ENCODE results near the gene EPS8. TPM values are rescaled to one million over a fixed set of nuclear protein-coding genes. Genes with fewer than 3 reads are reported as not detected.

Gene EPS8
- total RNA-seq, 1 donor from 2014 or later: 41.7 TPM

GRCh38 chr12:15776532-15776931 lies 12.7 kb downstream of the EPS8 start:
- TF ChIP-seq, protein P1, sequence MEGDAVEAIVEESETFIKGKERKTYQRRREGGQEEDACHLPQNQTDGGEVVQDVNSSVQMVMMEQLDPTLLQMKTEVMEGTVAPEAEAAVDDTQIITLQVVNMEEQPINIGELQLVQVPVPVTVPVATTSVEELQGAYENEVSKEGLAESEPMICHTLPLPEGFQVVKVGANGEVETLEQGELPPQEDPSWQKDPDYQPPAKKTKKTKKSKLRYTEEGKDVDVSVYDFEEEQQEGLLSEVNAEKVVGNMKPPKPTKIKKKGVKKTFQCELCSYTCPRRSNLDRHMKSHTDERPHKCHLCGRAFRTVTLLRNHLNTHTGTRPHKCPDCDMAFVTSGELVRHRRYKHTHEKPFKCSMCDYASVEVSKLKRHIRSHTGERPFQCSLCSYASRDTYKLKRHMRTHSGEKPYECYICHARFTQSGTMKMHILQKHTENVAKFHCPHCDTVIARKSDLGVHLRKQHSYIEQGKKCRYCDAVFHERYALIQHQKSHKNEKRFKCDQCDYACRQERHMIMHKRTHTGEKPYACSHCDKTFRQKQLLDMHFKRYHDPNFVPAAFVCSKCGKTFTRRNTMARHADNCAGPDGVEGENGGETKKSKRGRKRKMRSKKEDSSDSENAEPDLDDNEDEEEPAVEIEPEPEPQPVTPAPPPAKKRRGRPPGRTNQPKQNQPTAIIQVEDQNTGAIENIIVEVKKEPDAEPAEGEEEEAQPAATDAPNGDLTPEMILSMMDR (conservative IDR thresholded peaks at IDR 0.05; ENCODE audit: low read depth, low read length): no peak
- H3K4me3 ChIP-seq (ENCODE audit: low read depth, low read length): no peak overlapping the region
- DNase-seq (ENCODE audit: low read depth): no peak

GRCh38 chr12:15774819-15775218 lies 14.4 kb downstream of the EPS8 start:
- no peak overlapping the region for H3K4me3 ChIP-seq (ENCODE audit: low read depth, low read length)
- DNase-seq (ENCODE audit: low read depth): no peak
- TF ChIP-seq, protein P1 (conservative IDR thresholded peaks at IDR 0.05; ENCODE audit: low read depth, low read length): no peak

DNA sequence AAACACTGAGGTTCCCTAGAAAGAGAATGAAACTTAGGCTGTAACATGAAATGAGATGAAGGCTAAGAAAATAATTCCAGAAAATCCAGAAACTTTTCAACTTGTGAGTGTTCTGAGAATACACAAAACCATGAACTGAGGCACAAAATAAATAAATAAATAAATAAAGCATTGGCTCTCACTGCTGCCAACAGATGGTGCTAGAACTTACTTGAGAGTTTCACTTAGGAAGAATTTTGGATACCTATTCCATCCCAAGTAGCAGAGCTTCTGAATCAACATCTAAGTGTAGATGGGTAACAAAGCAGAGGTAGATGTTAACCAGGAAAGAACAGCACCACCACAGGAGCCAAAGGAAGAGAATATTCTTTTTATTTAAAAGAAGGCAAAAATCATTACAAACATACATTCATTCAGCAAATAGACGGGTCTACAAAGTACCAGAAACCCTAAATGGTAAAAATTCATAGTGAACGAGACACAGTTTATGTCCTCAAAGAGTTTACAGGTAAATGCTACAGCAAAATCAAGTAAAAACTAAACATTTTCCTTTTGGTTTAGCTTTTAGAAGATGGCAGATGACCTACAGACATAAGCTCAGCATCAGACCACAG lies 16.7 kb downstream of the EPS8 start:
- DNase-seq (ENCODE audit: low read depth): no peak
- no peak overlapping the region for H3K4me3 ChIP-seq (ENCODE audit: low read depth, low read length)
- TF ChIP-seq, protein P1 (conservative IDR thresholded peaks at IDR 0.05; ENCODE audit: low read depth, low read length): peak; percentile 61

- TF ChIP-seq, protein P1 (conservative IDR thresholded peaks at IDR 0.05; ENCODE audit: low read depth, low read length): no peak
These were observed 18.6 kb downstream of the EPS8 start for GRCh38 chr12:15770581-15770980.

DNA sequence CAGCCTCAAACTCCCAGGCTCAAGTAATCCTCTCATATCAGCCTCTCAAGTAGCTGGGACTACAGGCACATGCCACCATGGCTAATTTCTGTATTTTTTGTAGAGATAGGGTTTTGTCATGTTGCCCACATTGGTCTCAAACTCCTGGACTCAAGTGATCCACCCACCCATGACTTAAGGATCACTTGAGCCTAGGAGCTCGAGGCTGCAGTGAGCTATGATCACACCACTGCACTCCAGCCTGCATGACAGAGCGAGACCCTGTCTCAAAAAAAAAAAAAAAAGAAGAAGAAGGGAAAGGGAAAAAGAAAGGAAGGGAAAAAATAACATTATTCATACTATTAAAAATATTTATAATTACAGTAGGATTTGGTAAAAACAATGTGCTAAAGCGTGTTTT lies 19.2 kb downstream of the EPS8 start:
- TF ChIP-seq, protein P1 (conservative IDR thresholded peaks at IDR 0.05; ENCODE audit: low read depth, low read length): no peak
- no peak overlapping the region for H3K4me3 ChIP-seq (ENCODE audit: low read depth, low read length)
- no peak for DNase-seq (ENCODE audit: low read depth)

More at GRCh38 chr12:15770581-15770980, 18.6 kb downstream of the EPS8 start:
- H3K4me3 ChIP-seq (ENCODE audit: low read depth, low read length): no peak overlapping the region
- DNase-seq (ENCODE audit: low read depth): no peak

- DNase-seq (ENCODE audit: low read depth): no peak
- no peak overlapping the region for H3K4me3 ChIP-seq (ENCODE audit: low read depth, low read length)
- TF ChIP-seq, protein P1 (conservative IDR thresholded peaks at IDR 0.05; ENCODE audit: low read depth, low read length): no peak
These were observed 19.6 kb downstream of the EPS8 start for GRCh38 chr12:15769586-15769985.

DNA sequence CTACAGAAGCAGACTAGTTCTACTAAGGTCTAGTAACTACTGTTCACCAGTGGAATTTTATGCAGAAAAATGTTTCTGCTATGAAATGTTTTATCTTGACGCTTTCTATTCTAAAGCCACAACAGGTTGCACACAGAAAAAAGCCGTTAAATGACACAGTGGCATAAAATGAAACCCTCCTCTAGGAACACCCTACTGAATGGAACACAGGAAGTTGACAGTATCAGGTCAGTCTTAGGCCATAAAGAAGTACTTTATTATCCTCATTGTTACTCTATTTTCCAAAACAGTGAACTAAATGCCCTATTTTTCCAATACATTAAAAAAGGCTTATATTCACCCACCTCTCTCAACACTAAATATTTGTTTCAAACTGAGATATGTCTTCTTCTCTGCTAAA lies 21.9 kb downstream of the EPS8 start:
- TF ChIP-seq, protein P1 (conservative IDR thresholded peaks at IDR 0.05; ENCODE audit: low read depth, low read length): no peak
- H3K4me3 ChIP-seq (ENCODE audit: low read depth, low read length): no peak overlapping the region
- DNase-seq (ENCODE audit: low read depth): no peak

Measured in epithelial cell of proximal tubule (primary cell).